Stomach smooth muscle (tissue), 2 donors: Measurements from ENCODE around the gene GTF2IRD1.

Experiments used
- H3K27ac ChIP-seq: one replicate; pipeline ENCODE4 v1.7.0; 2013; ENCODE audit warnings: mild to moderate bottlenecking, low read length, inconsistent platforms
- H3K27me3 ChIP-seq, 2 donors: one replicate each; pipeline ENCODE4 v1.7.0; 2013; ENCODE audit warnings: low read length in 2 of 2; ENCODE audit not compliant: insufficient read depth in 2 of 2, control insufficient read depth in 1 of 2
- H3K36me3 ChIP-seq, 2 donors: one replicate each; pipeline ENCODE4 v1.7.0; 2013; ENCODE audit warnings: low read length in 2 of 2; ENCODE audit not compliant: control insufficient read depth in 2 of 2, insufficient read depth in 2 of 2
- H3K4me1 ChIP-seq: one replicate; pipeline ENCODE4 v1.7.0; 2013; ENCODE audit warnings: low read length; ENCODE audit not compliant: control insufficient read depth, insufficient read depth
- H3K4me3 ChIP-seq, 2 donors: one replicate each; pipeline ENCODE4 v1.7.0; 2013; ENCODE audit warnings: low read length in 2 of 2
- H3K9ac ChIP-seq, 2 donors: one replicate each; pipeline ENCODE4 v1.7.0; 2013; ENCODE audit warnings: low read length in 2 of 2, mild to moderate bottlenecking in 1 of 2
- H3K9me3 ChIP-seq, 2 donors: one replicate each; pipeline ENCODE4 v1.7.0; 2013; ENCODE audit warnings: low read length in 2 of 2; ENCODE audit not compliant: control insufficient read depth in 2 of 2
- donor health status: healthy.
- donor health status: Pancreatic carcinoma.

GTF2IRD1 gene

DNA sequence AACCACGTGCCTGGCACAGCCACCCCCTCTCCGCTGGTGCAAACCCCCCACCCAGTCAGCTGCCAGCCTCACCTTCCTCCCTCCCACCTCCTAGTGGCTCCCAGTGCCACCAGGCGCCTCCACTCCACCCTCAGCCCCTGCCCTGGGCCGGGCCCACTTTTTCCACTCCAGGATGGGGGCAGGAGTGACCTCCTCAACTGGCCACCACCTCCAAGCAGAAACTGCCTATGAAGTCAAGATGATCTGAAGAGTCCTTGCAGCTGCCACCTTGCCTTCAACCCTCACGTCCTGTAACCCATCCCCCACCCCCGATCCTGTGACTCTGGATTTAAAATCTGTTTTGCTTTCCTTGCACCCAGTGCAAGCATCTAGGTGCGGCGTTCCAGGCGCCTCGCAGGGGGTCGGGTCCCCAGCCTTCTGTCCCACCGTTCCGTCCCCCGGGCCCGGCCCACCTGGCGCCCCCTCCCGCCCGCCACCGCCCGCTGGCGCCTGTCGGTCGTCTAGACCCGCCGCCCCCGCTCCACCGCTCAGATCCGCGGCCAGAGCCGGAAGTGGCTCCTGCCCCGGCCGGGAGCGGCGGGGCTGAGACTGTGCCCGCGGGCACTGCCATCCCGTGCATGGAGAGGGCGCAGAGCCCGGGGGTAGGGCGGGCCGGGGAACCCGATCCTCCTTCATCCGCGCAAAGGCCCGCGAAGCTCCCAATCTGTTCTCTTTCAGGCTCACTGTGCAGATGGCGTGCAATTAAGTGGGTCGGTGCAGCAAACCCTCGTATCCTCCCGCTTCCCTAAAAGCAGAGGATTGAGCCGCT lies 152.6 kb downstream of the GTF2IRD1 start:
- Histone ChIP-seq H3K9ac (peak overlapping the region in 1 of 2 donors; percentile 51), H3K4me3 (peak overlapping the region; percentile 55 to 67), H3K9me3 (no peaks in the 10 kb centered on the region), H3K27me3 (no peaks in the 10 kb centered on the region), H3K4me1 (peaks cover 13% of the 10 kb centered on the region), H3K27ac (peak overlapping the region; percentile 79), H3K36me3 (no peaks in the 10 kb centered on the region)

DNA sequence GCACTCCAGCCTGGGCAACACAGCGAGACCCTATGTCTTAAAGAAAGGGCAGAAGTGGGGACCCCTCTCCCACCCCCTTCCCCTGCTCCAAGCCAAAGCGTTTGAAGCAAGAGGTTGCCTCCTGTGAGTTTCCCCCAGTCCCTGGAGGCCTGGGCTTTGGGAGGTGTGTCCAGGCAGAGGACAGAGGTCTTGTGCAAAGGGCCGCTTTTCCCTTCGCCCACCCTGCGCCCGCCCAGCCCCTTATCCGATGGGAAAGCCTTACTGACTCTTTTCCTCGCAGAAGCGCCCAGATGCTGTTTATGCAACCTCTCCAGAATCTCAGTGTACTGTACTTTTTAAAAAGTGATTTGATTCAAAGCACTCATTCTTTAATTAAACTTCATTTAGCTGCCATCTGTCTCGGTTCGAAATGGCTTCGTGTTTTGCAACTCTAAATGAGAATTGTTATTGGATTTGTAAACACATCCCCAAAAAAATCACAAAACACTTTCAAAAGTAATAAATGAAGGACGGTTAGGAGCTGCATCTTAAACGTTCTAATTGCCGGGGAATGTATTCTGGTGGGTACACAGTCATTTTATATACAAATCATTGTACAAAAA lies 153.3 kb downstream of the GTF2IRD1 start:
- H3K27me3 ChIP-seq: no peaks in the 10 kb centered on the region
- no peaks in the 10 kb centered on the region for H3K36me3 ChIP-seq
- H3K27ac ChIP-seq: peak overlapping the region; percentile 79
- H3K4me3 ChIP-seq: peak overlapping the region; percentile 55 to 67
- H3K9ac ChIP-seq: peak overlapping the region in 1 of 2 donors; percentile 51
- peaks cover 13% of the 10 kb centered on the region for H3K4me1 ChIP-seq
- H3K9me3 ChIP-seq: no peaks in the 10 kb centered on the region

DNA sequence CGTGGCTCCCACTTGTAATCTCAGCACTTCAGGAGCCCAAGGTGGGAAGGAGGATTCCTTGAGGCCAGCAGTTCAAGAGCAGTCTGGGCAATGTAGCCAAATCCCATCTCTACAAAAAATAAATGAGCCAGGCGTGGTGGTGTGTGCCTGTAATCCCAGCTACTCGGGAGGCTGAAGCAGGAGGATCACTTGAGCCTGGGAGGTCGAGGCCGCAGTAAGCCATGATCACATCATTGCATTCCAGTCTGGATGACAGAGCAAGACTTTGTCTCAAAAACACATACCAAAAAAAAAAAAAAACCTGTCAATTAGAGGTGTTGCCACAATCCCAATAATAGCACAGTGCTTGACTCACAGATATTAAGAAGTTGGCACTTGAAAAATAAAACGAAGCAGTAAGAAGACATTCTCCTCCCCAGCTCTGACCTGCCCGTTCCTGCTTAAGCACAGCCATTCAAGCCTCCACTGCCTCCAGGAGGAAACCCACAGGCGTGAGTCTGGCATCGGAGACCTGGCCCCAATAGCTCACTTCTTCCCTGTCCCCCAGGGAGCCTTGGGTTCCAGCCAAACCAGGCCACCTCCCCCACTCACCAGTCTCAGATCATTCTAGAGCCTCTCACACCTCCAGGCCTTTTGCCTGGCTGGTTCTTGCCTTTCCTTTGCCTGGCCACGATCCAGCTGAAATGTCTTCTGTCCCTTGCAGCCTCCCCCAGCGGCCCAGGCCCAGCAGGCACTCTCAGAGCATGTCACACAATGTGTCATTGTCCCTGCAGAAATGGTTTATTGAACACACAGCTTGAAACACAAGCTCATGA lies 158.5 kb downstream of the GTF2IRD1 start:
- peak overlapping the region in 1 of 2 donors; percentile 36 for H3K9ac ChIP-seq
- H3K9me3 ChIP-seq: no peaks in the 10 kb centered on the region
- no peaks in the 10 kb centered on the region for H3K27me3 ChIP-seq
- no peak overlapping the region for H3K4me3 ChIP-seq
- peak overlapping the region; percentile 83 for H3K27ac ChIP-seq
- H3K4me1 ChIP-seq: peaks cover 13% of the 10 kb centered on the region
- no peaks in the 10 kb centered on the region for H3K36me3 ChIP-seq

DNA sequence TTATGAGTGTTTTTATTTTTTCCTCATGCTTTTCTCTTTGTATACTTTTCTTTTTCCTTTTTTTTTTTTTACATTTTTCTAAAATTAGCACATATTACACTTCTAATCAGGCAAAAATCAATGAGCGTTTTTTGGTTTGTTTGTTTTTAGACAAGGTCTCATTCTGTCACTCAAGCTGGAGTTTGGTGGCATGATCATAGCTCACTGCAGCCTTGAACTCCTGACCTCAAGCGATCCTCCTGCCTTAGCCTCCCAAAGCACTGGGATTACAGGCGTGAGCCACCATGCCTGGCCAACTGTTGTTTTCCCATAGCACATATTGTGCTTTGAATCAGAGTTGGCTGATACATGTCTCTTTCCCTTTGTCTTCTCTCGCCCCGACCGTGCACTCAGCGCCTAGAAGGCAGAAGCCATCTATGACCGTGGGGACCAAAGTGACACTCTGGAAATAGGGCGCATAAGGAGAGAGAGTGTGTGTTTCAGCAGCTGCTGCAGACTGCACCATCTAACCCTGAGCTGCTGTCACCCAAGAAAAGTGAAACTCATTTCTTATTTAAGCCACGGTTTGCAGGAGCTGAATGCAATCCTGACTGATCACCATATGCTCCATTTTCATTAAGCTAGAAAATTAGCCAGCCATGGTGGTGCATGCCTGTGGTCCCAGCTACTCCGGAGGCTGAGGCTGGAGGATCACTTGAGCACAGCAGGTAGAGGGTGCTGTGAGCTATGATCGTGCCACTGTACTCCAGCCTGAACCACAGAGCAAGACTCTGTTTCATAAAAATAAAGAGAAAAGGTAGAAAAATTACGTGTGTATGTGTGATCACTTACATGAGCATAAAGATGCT lies 162.5 kb downstream of the GTF2IRD1 start:
- Histone ChIP-seq H3K4me1 (peaks cover 10% of the 10 kb centered on the region), H3K4me3 (no peak overlapping the region), H3K9ac (no peak overlapping the region), H3K36me3 (no peaks in the 10 kb centered on the region), H3K27ac (no peak overlapping the region), H3K27me3 (no peaks in the 10 kb centered on the region), H3K9me3 (no peaks in the 10 kb centered on the region)

DNA sequence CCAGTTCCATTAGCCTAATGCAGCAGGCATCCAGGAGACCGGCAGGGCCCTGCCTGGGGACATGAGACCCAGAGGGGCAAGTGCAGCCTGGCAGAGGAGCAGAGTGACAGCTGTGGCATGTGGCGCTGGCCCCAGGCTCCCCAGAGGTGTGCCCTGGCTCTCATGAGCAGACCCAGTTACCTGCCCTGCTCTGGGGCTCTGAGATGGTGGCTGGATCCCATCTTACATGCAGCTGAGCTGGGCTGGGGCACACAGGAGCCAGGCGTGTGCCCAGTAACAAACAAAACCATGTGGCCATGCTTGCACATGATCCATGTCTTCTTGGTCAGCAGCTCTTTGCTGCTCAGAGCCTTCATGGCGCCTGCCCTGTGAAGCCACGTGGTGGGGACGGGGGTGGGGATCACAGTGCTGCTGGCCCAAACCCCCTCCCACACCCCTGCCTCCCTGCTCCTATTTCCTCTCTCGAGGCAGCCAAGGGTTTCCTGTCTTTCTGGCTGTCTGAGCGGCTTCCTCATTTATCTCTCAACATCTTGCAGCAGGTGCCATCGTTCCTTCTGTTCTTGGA lies 163.6 kb downstream of the GTF2IRD1 start:
- H3K9me3 ChIP-seq: no peaks in the 10 kb centered on the region
- H3K4me3 ChIP-seq: no peak overlapping the region
- peaks cover 8% of the 10 kb centered on the region for H3K4me1 ChIP-seq
- H3K27me3 ChIP-seq: no peaks in the 10 kb centered on the region
- H3K36me3 ChIP-seq: no peaks in the 10 kb centered on the region
- no peak overlapping the region for H3K27ac ChIP-seq
- H3K9ac ChIP-seq: no peak overlapping the region

DNA sequence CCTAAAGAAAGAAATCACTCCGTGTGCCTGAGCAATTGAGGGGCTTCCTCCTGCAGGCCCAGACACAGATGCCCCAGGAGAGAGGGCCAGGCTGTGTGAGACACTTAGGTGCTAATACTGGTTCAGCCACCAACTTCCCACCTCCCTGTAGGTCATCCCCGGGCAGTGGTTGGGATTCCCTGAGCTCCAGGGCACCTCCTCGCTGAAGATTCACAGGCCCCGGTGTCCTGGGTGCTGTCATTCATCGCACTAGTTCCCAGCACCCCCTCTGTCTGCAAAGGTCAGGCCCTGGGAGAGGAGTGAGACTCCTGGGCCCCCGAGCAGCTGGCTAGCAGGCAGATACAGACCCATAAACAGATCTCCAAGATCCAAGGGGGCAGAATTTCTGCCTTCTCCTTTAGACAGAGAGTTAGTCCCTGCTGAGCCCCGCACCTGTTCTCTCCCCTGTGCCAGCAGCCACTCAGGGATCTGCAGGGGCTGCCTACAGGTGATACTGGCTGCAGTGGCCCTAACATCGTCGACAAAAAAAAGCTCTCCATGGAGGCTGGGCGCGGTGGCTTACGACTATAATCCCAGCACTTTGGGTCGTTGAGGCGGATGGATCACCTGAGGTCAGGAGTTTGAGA lies 165.6 kb downstream of the GTF2IRD1 start:
- Histone ChIP-seq H3K27ac (no peak overlapping the region), H3K36me3 (no peaks in the 10 kb centered on the region), H3K4me1 (peaks cover 2% of the 10 kb centered on the region), H3K27me3 (no peaks in the 10 kb centered on the region), H3K9me3 (no peaks in the 10 kb centered on the region), H3K9ac (no peak overlapping the region), H3K4me3 (no peak overlapping the region)

DNA sequence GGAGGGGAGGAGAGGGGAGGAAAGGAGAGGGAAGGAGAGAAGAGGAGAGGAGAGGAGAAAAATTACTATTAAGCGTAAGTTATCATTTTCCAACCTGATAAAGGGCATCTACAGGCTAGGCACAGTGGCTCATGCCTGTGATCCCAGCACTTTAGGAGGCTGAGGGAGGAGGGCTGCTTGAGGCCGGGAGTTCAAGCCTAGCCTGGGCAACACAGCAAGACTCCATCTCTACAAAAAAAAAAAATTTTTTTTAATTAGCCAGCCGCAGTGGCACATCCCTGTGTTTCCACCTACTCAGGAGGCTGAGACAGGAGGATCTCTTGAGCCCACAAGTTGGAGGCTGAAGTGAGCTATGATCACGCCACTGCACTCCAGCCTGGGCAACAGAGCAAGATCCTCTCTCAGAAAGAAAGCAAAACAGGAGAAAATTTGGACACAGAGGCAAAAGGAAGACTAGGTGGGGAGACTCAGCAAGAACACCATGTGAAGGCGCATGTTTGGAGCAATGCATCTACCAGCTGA lies 168.6 kb downstream of the GTF2IRD1 start:
- no peaks in the 10 kb centered on the region for H3K9me3 ChIP-seq

DNA sequence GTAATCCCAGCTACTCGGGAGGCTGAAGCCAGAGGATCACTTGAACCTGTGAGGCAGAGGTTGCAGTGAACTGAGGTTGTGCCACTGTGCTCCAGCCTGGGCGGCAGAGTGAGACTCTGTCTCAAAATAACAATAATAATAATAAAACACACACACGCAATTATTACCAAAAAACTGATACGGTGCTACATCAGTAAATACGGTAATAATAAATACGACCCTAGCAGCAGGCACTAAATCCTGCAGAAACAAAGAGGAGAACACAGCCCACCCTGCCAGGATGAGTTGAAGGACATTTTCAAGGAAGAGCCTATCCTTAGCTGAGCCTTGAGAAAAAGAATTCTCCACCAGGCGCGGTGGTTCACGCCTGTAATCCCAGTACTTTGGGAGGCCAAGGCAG lies 169.4 kb downstream of the GTF2IRD1 start:
- no peaks in the 10 kb centered on the region for H3K36me3 ChIP-seq

More for the DNA sequence above, 168.6 kb downstream of the GTF2IRD1 start:
- Histone ChIP-seq H3K4me1 (peaks cover under 1% of the 10 kb centered on the region), H3K27ac (no peak overlapping the region), H3K4me3 (no peak overlapping the region), H3K36me3 (no peaks in the 10 kb centered on the region), H3K27me3 (no peaks in the 10 kb centered on the region), H3K9ac (no peak overlapping the region)

DNA sequence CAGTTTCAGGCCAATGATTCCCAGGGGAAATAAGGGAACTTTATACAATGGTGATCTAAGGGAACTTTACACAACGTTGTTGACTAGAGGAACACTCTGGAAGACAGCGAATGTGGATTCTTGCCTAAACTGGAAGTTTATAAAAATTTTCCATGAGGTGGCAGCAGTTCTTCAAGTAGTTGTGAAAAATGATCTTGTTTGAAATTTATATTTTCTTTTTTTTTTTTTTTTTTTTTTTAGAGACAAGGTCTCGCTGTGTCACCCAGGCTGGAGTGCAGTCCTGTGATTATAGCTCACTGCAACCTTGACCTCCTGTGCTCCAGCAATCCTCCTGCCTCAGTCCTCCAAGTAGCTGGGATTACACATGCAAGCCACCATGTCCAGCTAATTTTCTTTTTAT lies 171.7 kb downstream of the GTF2IRD1 start:
- no peaks in the 10 kb centered on the region for H3K36me3 ChIP-seq
- H3K4me3 ChIP-seq: no peak overlapping the region
- peaks cover 11% of the 10 kb centered on the region for H3K4me1 ChIP-seq
- no peaks in the 10 kb centered on the region for H3K27me3 ChIP-seq
- H3K9ac ChIP-seq: no peak overlapping the region
- H3K9me3 ChIP-seq: no peaks in the 10 kb centered on the region
- H3K27ac ChIP-seq: no peak overlapping the region

More for the DNA sequence above, 169.4 kb downstream of the GTF2IRD1 start:
- H3K9me3 ChIP-seq: no peaks in the 10 kb centered on the region
- H3K27ac ChIP-seq: no peak overlapping the region
- H3K27me3 ChIP-seq: no peaks in the 10 kb centered on the region
- peaks cover 8% of the 10 kb centered on the region for H3K4me1 ChIP-seq
- H3K9ac ChIP-seq: no peak overlapping the region
- no peak overlapping the region for H3K4me3 ChIP-seq
